HCT116 (cell line): ENCODE data around the gene PEX11G. TPM values are rescaled to one million over a fixed set of nuclear protein-coding genes. Genes with fewer than 3 reads are reported as not detected.

Source experiments
- ATAC-seq: fragments of 200-7000 bp; cut with Tn5 transposase; 2 replicates; pipeline ENCODE4 v1.9.1; 2020; ENCODE audit warnings: mild to moderate bottlenecking, moderate library complexity
- BruUV-seq: library from RNA; stranded (reverse); fragments of 400-500 nt; replicated peaks from 2 replicates; lab custom pipeline; 2021; lab: Mats Ljungman, UMichigan
- CTCF ChIA-PET: fragments of 300-600 bp; sonication (Branson Sonifier 250); formaldehyde crosslinking; loops from one replicate; lab custom pipeline; 2021; ENCODE audit warnings: antibody characterized with exemption; lab: Charles Lee
- POLR2A ChIA-PET: fragments of 300-600, 350-600 bp; sonication (Branson Sonifier 250); formaldehyde crosslinking; loops from one replicate; lab custom pipeline; 2021; ENCODE audit warnings: antibody characterized with exemption; lab: Charles Lee
- RAD21 ChIA-PET, 2 experiments: fragments of 300-600 bp; sonication (Branson Sonifier 250); formaldehyde crosslinking; loops; one replicate each; lab custom pipeline; 2023; ENCODE audit warnings: low total read pairs in 2 of 2; ENCODE audit not compliant: uncharacterized antibody in 2 of 2, unreplicated experiment in 2 of 2, low non-redundant PET in 1 of 2; lab: Charles Lee
- DNase-seq: peaks from one replicate; pipeline ENCODE4 v3.0.0-alpha.2; 2010; ENCODE audit warnings: low read depth, low spot score
- H2AFZ ChIP-seq: fragments of 200-600 bp; shearing (Covaris generic), sonication (generic); 2 replicates; pipeline ENCODE4 v1.6.1; 2017; ENCODE audit warnings: low read depth, mixed run types, mixed read lengths, antibody characterized with exemption, low read length; ENCODE audit not compliant: poor library complexity, severe bottlenecking
- H3K27ac ChIP-seq: 2 replicates; pipeline ENCODE4 v1.5.1; 2012; ENCODE audit warnings: low read depth, low read length
- H3K27me3 ChIP-seq: fragments of 200-600 bp; sonication (generic); 2 replicates; pipeline ENCODE4 v1.6.1; 2016; ENCODE audit warnings: mixed run types, low read length, mixed read lengths; ENCODE audit not compliant: insufficient read depth
- H3K36me3 ChIP-seq, 2 experiments: fragments of 200-500 bp in 1 of 2; fragments of 200-600 bp in 1 of 2; sonication (Bioruptor generic) in 1 of 2; sonication (generic) in 1 of 2; 2 replicates each; pipeline versions ENCODE4 v1.5.1 to v1.6.1; 2014 to 2016; ENCODE audit warnings: low read length in 2 of 2, inconsistent platforms in 1 of 2, mixed read lengths in 1 of 2, mixed run types in 1 of 2; ENCODE audit not compliant: insufficient read depth in 2 of 2, control insufficient read depth in 1 of 2
- H3K4me1 ChIP-seq, 2 experiments: fragments of 200-600 bp in 1 of 2; sonication (generic) in 1 of 2; 2 replicates each; pipeline versions ENCODE4 v1.5.1 to v1.6.1; 2012 to 2017; ENCODE audit warnings: low read length in 2 of 2, inconsistent platforms in 1 of 2, mild to moderate bottlenecking in 1 of 2, mixed read lengths in 1 of 2, mixed run types in 1 of 2, moderate library complexity in 1 of 2; ENCODE audit not compliant: insufficient read depth in 2 of 2, control insufficient read depth in 1 of 2
- H3K4me2 ChIP-seq: fragments of 200-600 bp; sonication (generic); 2 replicates; pipeline ENCODE4 v1.6.1; 2017; ENCODE audit warnings: mixed run types, low read length, mixed read lengths
- H3K4me3 ChIP-seq, 2 experiments: fragments of 200-600 bp in 1 of 2; sonication (generic) in 1 of 2; replicated peaks in 1 of 2; 2 replicates each; pipeline ENCODE4 v1.5.1; 2011 to 2016; ENCODE audit warnings: low read length in 2 of 2, control low read depth in 1 of 2, low read depth in 1 of 2, mild to moderate bottlenecking in 1 of 2, mixed read lengths in 1 of 2, mixed run types in 1 of 2
- H3K79me2 ChIP-seq: fragments of 200-600 bp; sonication (generic); 2 replicates; pipeline ENCODE4 v1.6.1; 2017; ENCODE audit warnings: mild to moderate bottlenecking, mixed run types, low read length, moderate library complexity, mixed read lengths; ENCODE audit not compliant: insufficient read depth
- H3K9ac ChIP-seq: fragments of 200-600 bp; sonication (generic); 2 replicates; pipeline ENCODE4 v1.6.1; 2016; ENCODE audit warnings: low read length, mixed read lengths
- H3K9me2 ChIP-seq: fragments of 200-600 bp; sonication (generic), shearing (Covaris generic); 2 replicates; pipeline ENCODE4 v1.6.1; 2017; ENCODE audit warnings: mixed run types, mild to moderate bottlenecking, moderate library complexity; ENCODE audit not compliant: insufficient read depth
- H3K9me3 ChIP-seq, 2 experiments: fragments of 200-500 bp in 1 of 2; fragments of 200-600 bp in 1 of 2; sonication (Bioruptor generic) in 1 of 2; sonication (generic) in 1 of 2; 2 replicates each; pipeline ENCODE4 v1.6.1; 2014 to 2017; ENCODE audit warnings: low read length in 2 of 2, mixed read lengths in 2 of 2, inconsistent platforms in 1 of 2, low read depth in 1 of 2, mild to moderate bottlenecking in 1 of 2, mixed run types in 1 of 2, moderate library complexity in 1 of 2; ENCODE audit not compliant: control insufficient read depth in 1 of 2, insufficient read depth in 1 of 2
- H4K20me1 ChIP-seq: fragments of 200-600 bp; sonication (generic), shearing (Covaris generic); 2 replicates; pipeline ENCODE4 v1.6.1; 2017; ENCODE audit warnings: mixed run types, mild to moderate bottlenecking, moderate library complexity; ENCODE audit not compliant: insufficient read depth
- CBX3 ChIP-seq: IDR thresholded peaks from 2 replicates; pipeline ENCODE4 v1.6.1; 2012; ENCODE audit warnings: low read depth
- CEBPB ChIP-seq: IDR thresholded peaks from 2 replicates; pipeline ENCODE4 v1.6.1; 2012; ENCODE audit warnings: low read depth
- ELF1 ChIP-seq: IDR thresholded peaks from 2 replicates; pipeline ENCODE4 v1.6.1; 2012; ENCODE audit warnings: low read depth, borderline replicate concordance
- EZH2phosphoT487 ChIP-seq: fragments of 200-600 bp; IDR thresholded peaks from 2 replicates; pipeline ENCODE4 v1.6.1; 2018; ENCODE audit warnings: antibody characterized with exemption, borderline replicate concordance
- POLR2A ChIP-seq: IDR thresholded peaks from 2 replicates; pipeline ENCODE4 v1.7.0; 2011; ENCODE audit warnings: borderline replicate concordance; ENCODE audit not compliant: insufficient read depth, insufficient read length; ENCODE audit errors: extremely low read depth
- RAD21 ChIP-seq: IDR thresholded peaks from 2 replicates; pipeline ENCODE4 v1.6.1; 2012; ENCODE audit warnings: low read depth, mild to moderate bottlenecking
- SP1 ChIP-seq: IDR thresholded peaks from 2 replicates; pipeline ENCODE4 v1.6.1; 2012; ENCODE audit warnings: low read depth
- ZFX ChIP-seq: fragments of 450-650 bp; IDR thresholded peaks from 2 replicates; pipeline ENCODE4 v1.6.1; 2017
- intact Hi-C: fragments of 100-400 bp; cut with micrococcal nuclease; formaldehyde crosslinking; loops from 2 replicates; pipeline ENCODE4 v1.10.0; 2022
- total RNA-seq: library from RNA; stranded (reverse); gene quantifications from one replicate; pipeline ENCODE4 v1.2.1, GENCODE V29; 2021; ENCODE audit not compliant: unreplicated experiment

PEX11G gene
- total RNA-seq, 1 experiment from 2014 or later, result 6.4 TPM

DNA sequence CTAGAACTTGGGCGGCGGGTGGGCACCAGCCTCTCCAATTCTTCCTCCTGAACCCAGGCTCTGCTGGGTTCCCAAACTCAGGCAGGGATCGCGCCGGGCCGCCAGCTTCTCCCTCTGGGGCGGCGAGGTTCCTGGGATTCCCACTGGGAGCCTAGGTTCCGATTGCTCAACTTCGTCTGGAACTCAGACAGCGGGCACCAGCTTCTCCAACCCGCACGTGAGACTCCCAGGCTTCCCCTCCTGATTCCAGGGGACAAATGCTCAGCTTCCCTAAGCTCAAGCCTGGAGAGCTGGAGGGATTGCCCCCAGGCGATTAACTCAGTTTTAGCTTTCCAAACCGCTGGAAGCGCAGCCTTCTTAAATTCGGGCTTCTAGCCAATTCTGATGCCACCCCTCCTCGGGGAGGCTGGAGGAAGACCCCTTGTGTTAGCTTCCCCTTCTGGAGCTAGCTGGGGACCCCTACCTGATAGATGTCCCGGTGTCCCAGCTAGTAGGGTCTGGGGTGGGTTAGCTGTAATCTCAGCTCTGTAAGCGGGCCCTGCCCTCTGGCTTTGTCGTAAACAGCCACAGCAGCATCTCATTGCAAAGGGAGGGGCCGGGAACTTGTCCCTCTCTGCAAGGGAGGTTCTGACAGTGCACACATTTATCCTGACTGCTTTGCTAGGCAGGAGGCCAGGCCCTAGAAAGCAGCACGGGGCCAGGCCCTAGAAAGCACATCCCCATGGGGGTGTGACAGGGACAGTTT, 34.3 kb upstream of the PEX11G start:
- Histone ChIP-seq H3K4me1 (peaks cover 11 to 17% of the 10 kb centered on the region in 2 experiments; a peak in 3 of 4 replicates), H2AFZ (no peak overlapping the region), H3K9ac (peak overlapping the region; percentile 72), H3K9me3 (no peaks in the 10 kb centered on the region), H3K36me3 (no peaks in the 10 kb centered on the region), H4K20me1 (no peaks in the 10 kb centered on the region), H3K9me2 (no peaks in the 10 kb centered on the region), H3K4me3 (peak overlapping the region; percentile 77 to 89), H3K27me3 (no peaks in the 10 kb centered on the region), H3K27ac (peak overlapping the region; percentile 11; the same call in 1 of the 2 replicates), H3K79me2 (peaks cover 4% of the 10 kb centered on the region; the same call in 1 of the 2 replicates), H3K4me2 (peak overlapping the region; percentile 98)
- CTCF ChIA-PET, result interaction anchor here (1.5 kb wide), 1 partner anchor 169 kb away, joined by 5 read pairs; no protein-coding TSS in a partner anchor
- TSS peak; percentile 38 for BruUV-seq
- DNase-seq (no peak), ATAC-seq (peak; percentile 24)
- intact Hi-C loops, result loop anchor here (1.0 kb wide), 1 partner anchor 11 kb away; no protein-coding TSS in a partner anchor
- RAD21 ChIA-PET, result interaction anchor here in 1 of 2 experiments (0.7 kb wide), 1 partner anchor 26 kb away, joined by 4 read pairs; a partner anchor contains a TSS
- POLR2A ChIA-PET, result interaction anchor here (0.8 to 1.4 kb wide), 4 partner anchors 12 to 424 kb away, joined by 3 to 5 read pairs (median 4); partner anchors contain the start of gene PNPLA6
- TF ChIP-seq EZH2phosphoT487 (no peak), CEBPB (no peak), POLR2A (no peak), SP1 (no peak), ZFX (no peak), CBX3 (no peak), RAD21 (no peak), ELF1 (no peak)
